Renal pelvis (tissue), 4 donors: ENCODE data around the gene HSP90AB1. TPM values are rescaled to one million over a fixed set of nuclear protein-coding genes. Genes with fewer than 3 reads are reported as not detected.

Source experiments
- DNase-seq: peaks from one replicate; pipeline ENCODE4 v3.0.0-alpha.2; 2013
- polyA plus RNA-seq, 3 donors: library from polyadenylated mRNA; unstranded; fragments of 120-200 nt; gene quantifications; one replicate each; pipeline ENCODE4 v1.2.1, GENCODE V29; 2013; ENCODE audit not compliant: insufficient read length in 3 of 3

Gene HSP90AB1
- polyA plus RNA-seq, 3 donors, result 1,061 to 1,256 (median 1,145) TPM

DNA sequence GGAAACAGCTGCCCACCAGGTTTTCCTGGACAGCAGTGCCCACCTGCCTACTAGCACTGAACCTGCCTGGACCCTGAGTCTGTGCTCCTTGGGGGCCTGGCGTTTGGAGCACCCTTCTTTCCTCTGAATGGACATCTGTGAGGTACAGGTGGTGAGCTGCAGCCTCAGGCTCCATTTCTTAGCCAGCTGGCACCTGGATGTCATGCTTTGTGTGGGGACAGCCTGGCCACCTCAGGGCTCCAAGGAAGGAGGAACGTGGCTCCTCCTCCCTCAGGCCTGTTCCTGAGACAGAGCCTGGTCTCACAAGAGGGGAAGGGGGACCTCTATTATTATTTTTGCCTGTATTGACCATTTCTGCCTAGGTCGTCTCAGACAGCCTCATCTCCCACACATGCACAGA, 31.4 kb downstream of the HSP90AB1 start:
- DNase-seq, result no peak

DNA sequence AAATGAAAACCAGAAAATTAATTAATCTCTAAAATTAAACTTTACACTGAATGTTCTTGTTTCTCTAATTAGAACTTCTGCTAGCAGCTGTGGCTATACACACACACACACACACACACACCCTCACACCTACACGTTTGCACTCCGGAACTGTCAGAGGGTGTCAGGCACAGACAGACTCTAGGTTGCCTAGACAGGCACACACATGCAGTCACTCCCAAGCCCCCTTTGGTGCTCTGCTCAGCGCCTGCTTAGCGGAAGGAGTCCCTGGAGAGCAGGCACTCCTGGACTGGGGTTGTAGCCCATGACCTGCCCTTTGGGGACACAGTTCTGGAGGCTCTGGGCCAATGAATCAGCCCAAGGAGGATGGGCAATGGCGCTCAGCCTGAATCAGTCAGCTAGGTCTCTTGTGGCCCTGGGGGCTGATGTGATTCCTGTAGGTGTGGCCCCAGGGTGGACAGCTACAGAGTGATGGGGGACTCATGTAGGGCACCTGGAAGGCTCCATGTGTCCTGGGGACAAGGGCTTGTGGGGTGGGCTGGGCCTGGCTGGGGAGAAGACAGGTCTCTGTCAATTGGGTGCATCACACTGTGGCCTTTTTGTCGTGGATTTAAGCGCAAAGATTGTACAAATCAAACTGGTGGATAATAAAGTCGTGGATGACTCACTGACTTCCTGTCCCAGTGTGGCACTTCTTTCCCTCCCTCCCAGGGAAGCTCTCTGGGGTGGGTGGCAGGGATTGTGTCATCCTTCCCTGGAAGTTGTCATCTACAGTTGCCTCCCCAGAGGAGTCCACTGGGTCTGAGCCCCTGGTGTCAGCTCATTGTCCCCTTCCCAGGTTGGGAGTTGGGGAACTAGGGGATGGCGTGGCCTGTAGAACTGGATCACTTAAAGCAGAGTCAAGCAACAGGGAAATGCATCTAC, 32.1 kb downstream of the HSP90AB1 start:
- DNase-seq, result no peak

DNA sequence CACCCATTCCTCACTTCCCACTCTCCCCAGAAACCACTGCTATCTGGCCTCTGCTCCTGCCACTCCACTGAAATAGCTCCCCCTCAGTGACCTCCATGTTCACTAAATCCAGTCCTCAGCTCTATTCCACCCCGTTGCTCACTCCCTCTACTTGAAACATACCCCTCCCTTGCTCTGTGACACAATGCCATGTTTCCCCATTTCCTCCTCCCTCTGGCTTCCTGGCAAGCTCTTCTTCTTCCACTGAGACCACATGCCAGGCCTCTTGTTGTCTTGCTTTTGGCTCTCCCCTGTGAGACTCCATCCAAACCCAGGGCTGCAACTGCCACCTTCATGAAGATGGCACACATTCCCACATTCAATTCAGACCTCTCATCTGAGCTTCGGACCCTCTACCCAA, 37.2 kb downstream of the HSP90AB1 start:
- no peak for DNase-seq

DNA sequence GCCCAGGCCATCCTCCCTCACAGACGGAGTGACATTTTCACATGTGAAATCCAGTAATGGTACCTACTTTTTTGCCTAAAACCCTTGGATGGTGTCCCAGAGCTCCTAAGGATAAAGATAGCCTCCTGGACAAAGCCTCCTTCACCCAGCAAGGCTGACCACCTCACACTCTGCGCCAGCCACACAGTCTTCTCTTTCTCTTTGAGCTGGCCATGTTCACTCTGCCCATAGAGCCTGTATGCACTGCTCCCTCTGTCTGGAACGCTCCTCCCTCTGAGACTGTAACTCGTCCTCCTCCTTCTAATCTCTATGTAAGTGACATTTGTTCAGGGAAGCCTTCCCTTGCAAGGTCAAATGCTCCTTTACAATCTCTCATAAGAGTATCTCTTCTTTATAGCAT, 38.0 kb downstream of the HSP90AB1 start:
- no peak for DNase-seq

DNA sequence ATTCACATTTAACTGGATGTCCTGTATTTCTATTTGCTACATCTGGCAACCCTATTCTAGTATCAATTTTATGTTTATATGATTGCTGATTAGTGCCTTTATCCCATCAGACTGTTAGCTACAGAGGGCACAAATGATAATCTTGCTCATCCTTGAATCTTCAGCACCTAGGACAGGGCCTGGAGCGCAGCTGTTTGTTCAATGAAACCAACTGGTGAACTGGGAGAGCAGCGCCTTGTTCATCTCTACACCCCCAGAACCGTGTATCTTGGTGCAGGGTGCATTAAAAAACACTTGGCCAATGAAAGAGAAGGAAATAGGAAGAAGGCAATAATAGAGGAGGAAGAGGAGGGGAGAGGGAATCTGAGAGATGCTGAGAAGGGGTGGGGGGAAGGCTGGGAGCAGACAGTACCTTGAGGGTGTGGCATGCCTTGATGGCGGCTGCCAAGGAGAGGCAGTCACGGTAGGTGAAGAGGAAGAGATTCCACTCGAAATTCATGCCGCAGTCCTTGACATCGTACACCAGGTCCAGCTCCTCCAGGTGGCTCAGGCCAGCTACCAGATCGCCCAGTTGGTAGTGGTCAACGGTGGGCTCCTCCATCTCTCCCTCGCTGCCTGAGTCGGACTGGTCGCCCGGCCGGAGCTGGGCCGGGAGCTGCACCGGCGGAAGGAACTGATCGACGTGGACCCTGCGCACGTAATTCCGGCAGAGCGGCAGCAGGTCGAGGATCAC, 38.8 kb downstream of the HSP90AB1 start:
- no peak for DNase-seq

DNA sequence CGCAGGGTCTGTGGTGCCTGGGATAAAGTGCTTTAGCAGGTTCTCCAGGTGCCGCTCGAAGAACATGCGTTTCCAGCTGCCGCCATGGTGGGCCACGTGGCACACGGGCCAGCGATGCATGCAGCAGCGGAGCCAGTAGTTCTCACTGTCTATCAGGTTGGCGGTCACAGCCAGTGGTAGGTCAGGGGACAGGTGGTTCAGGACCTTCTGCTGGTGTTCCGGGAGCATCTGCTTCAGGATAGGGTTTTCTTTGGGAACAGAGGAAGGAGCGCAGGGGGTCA, 39.3 kb downstream of the HSP90AB1 start:
- no peak for DNase-seq

DNA sequence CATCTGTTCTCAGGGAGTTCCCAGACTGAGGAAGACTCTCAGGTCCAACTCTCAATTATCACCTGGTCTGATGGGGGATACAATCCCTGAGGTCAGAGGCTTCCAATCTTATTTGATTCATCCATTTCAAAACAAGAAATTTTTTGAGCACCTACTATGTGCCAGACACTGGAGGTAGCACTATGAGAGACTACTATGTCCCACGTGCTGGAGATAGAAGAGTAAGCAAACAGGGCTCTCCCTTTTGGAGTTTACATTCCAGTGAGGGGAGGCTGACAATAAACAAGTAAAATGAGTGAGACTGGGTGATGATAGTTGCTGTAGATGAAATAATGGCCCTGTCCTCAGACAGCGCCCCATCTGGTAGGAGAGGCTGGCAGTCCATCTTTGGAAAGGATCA, 39.8 kb downstream of the HSP90AB1 start:
- no peak for DNase-seq

DNA sequence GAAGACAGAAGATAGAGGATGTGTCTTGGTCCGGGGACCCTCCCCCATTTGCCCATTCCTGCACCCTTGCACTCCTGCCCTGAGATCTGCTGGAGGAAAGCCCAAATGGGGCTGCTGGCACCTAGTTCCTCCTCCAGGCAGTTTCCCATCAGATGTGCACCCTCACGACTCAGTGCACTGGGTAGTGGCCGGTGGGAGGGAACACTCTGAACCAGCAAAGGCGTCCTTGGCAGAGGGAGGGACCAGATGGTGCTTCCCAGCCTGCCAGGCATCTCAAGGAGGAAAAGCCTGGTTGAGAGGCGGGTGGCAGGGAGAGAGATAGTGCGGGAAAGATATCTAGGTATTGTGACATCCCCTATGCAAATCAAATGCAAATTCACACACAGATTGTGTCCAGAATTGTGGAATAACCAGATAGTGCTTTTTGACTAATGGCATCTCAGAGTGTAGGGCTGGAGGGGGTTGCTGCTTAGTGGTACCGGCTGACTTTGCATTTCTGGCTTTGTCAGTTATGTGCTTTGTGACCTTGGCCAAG, 42.9 kb downstream of the HSP90AB1 start:
- DNase-seq, result no peak

DNA sequence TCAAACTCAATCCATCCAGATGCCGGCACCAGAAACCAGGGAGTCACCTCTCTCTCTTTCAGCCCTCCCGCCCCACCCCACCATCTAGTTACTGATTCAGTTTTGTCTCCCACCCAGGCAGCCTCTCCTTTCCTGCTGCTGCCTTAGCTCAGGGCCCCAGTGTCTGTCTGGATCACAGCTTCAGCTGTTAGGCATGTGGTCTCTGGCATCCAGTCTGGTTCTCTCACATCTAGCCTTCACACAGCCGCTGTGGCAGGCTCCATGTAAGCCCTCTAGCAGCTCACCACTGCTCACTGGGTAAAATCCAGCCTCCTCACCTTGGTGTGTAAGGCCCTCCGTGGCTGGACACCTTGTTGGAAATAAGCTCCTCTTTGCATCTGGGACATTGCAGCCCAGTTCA, 44.9 kb downstream of the HSP90AB1 start:
- no peak for DNase-seq

DNA sequence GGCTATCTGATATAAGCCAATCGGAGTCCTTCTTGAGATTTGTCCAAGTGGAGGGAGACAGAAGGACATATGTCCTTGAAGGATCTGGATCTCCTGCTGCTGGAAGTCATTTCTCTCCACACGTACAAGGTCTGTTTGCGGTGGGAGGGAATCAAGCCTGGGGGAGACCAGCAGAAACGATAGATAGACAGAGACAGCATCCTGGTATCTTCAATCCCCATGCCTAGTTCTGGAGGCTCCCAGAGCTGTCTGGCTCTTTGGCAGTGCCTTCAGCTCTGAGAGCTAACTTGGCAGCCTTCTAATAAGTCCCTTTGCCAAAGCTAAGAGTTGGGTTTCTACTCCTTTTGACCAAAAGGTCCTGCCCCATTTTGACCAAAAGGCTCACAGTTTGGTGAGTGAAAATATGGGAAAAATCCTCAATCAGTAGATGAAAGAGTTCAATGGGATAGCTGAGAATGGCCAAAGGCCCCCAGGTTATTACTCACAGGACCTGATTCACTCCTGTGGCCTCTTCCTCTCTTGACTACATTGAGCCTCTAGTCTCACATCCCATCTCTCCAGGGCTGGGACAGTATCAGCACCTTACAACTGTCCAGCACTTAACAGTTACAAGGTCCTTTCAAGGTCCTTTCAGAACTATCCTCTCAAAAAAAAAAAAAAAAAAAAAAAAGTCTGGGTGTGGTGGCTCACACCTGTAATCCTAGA, 45.9 kb downstream of the HSP90AB1 start:
- DNase-seq, result no peak

DNA sequence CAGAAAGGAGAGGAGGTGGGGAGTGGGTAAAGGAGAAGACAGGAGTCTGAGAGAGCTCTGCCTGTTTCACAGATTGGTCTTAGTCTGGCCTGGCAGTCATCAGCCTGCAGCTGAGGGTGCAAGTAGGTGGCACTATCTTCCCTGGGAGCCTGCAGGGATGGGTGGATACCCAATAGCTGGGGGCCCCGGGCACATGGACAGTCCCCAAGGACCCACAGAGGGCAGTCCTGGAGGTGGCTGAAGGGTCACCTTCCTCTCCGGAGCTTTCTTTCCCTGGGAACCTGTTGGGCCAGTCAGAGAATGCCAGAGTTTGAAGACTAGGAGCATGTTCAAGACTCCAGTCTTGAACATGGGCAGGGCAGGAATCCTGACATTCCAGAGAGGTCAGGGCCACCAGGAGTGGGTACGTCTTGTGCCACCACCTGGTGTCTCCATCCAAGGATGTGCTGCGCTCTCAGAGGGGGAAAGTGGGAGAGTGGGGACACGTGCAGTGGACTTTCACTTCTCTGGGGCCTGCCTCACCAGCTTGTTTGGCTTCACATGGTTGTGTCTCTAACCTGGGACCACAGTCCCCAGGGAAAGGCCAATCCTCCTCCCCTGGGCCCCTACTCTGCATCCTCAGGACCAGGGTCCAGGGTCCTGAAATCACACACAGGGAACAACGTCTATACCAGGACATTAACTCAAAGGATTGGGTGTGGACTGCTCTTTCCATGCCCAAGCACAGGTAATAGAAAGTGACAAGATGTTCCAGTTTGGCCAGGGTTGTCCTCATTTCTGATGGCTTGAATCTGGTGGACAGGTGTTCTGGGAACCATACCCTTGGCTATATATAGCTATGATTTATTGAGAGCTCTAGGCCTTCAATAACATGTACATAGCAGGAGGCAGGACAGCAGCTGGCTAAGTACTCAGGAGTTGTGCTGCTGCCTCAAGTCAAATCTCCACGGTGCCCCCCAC, 48.2 kb downstream of the HSP90AB1 start:
- no peak for DNase-seq

DNA sequence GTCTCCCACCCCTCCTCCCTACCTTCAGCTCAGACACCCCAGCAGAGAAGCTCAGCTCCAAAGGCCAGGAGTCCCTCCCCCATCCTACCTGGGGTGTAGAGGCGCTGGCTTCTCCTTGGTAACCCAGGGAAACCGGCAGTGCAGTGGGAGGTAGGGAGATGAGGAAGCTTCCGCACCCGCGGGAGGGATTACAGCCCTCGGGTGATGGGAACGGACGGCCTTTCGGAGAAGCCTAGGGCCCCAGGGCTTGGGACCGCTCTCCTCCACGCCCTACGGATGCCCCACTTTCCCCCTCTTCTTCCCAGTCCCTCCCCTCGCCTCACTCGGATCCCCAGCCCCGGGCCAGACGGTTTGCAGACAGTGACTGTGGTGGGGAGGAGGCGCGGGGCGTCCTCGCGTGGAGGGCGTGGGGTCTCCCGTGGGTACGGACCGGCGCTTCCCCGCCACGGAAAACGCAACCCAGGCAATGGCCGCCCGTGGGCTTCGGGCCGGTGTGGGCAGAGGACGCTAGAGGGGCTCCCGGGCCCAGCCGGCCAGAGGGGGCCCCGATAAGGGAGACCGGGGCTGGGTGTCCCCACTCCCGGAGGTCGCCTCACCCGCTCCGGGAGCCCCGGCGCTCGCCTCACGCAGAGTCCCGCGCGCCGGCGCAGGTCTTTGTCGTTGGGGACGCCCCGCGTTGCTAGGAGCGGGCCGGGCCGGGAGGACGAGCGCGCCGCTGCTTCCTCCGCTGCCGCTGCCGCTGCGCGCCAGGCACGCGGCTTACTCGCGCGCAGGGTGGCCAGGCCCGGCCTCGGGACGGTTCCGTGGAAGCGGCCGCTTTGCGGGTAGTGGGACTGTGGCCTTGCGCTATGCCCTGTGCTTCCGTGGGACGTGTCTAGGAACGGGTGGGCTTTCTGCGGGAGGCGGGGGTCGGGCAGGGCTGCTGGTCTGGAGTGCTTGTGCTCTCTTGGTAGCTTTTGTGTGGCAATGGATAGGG, 50.5 kb downstream of the HSP90AB1 start:
- peak; percentile 51 for DNase-seq

DNA sequence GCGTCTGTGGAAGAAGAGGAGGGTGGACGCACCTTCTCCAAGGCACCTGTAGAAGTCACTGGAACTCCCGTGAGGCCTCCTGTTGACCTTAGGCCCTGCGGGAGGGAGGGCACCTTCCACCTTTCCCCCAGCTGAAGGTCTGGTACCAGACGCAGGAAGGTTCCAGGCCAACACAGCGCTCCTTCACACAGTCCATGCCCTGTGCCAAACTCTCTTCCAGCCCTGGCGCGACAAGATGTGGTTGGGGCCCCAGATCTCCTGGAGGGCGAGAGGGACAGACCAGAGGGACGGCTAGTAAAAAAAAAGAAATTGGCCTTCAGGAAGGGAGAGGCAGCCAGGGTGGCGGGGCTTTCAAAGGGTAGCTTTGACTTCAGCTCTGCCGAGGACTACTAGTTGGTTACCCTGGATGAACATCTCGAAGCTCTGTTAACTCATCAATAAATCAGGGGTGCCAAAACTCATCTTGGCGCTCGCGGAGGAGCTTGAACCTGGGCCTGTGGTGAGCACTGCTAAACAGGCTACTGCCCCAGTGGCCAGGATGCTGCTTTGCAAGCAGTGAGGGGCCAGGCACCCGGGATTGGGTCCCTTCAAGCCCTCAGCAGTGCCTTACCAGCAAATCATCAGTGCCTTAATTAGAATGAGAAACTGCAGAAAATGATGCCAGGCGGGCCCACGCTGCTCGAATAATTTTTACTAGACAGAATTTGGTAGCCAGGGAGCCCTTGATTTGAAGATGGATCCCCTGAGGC, 51.3 kb downstream of the HSP90AB1 start:
- no peak for DNase-seq

DNA sequence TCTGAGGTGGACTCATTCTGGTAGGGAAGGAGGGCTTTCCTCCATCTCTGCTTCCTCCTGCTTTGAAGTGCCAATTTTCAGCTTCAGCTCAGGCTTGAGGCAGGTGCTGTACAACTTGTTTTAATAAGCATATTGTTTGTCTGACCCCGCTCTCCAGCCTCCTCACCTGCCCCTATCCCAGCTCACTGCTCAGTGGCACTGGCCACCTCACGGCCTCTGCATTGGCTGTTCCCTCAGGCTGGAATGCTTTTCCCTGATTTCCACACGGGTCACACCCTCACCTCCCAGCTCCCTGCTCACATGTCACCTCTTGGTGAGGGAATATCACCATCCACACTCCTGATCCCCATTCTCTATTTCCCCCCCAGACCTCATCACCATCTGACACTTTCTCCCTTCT, 52.0 kb downstream of the HSP90AB1 start:
- no peak for DNase-seq

DNA sequence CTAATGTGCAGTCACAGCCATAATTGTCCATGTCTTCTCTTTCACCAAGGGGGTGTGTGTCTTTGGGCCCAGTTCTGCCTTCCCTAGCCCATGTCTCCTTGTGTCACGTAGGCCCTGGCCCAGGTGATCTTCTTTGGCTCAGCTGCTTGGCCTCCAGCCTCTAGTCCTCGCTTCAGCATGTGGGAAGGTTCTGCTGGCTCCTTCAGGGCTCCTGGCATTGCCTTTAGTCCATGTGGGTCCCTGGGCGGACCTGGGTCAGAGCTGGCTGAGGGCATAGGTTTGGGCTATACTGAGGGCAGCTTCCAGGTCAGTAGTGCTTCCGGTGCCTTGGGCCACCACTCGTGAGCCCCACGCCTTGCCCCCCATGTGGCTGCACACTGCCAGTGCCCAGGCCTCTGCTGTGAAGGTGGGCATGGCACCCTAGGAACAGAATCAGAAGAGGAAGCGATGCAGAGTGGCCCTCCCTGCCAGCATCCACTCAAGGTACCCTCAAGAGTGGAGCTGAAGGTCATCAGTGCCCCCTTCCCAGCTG, 53.5 kb downstream of the HSP90AB1 start:
- no peak for DNase-seq

DNA sequence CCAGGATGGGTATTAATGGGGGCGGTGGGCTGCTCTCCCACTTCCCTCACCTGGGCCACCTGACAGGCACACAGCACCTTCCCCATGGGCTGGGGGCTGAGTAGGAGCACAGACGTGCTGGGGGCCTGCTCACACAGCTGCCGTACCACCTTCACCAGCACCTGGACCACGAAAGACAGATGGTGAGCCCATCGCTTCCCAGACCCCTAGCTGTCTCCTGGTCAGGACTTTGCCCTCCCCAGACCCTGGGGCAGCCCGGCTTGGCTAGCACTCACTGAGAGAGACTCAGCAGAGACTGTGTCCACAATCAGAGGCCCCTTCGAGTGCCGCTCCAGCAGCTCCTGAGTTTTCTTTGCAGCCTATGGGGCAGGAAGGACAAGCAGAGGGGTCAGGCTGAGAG, 54.2 kb downstream of the HSP90AB1 start:
- DNase-seq, result no peak

DNA sequence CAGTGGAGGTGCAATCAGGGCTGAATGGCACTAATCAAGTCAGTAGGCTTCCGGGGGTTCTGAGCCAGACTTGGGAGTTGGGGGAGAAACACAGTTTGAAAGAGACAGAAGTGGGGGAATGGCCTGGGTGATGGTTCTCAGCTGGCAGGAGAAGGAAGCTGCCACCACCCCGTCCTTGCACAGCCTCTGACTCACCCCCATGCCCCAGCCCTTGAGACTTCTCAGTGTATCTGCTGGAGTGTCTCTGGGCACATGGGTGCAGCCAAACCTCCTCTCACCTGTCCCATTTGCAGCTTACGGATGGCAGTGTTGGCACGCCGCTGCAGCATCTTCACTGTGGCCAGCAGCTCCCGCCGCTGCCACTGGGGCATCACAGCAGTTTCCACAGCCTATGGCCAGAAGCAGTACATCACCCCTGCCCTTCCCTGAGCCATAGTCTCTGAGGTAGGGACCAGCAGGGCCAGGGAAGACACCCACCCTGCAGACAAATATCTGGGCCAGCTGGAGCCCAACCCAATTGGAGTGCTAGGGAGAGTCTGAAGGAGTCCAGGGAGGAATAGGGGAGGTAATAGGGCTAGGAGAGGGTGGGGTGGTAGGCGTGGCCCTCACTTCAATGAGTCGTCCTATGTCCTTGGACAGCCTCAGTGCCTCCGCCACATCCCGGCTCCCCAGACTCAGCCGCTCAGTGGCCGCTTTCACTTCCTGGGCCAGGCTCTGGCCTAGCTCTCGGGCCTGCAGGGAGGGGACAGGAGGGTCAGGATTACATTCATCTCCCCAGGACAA, 55.1 kb downstream of the HSP90AB1 start:
- DNase-seq, result no peak

DNA sequence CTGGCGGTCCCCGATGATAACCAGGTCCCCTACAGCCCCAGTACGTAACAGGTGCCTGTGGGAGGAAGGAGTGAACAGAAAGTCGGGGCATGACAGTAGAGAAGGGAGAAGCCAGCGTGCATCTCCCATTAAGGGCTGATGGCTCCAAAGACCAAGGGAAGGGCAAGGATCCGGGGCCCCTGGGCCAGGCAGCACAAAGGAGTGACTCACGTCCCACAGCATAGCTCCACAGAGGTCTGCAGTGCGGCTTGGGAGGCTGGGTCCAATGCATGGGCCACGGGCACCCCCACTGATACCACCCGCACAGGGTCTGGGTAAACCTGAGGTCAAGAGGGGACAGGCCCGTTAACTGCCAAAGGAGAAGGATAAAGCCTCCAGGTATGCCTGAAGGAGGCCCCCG, 56.0 kb downstream of the HSP90AB1 start:
- no peak for DNase-seq
